ENCODE results near the gene DDX47.

The DDX47 gene

DNA sequence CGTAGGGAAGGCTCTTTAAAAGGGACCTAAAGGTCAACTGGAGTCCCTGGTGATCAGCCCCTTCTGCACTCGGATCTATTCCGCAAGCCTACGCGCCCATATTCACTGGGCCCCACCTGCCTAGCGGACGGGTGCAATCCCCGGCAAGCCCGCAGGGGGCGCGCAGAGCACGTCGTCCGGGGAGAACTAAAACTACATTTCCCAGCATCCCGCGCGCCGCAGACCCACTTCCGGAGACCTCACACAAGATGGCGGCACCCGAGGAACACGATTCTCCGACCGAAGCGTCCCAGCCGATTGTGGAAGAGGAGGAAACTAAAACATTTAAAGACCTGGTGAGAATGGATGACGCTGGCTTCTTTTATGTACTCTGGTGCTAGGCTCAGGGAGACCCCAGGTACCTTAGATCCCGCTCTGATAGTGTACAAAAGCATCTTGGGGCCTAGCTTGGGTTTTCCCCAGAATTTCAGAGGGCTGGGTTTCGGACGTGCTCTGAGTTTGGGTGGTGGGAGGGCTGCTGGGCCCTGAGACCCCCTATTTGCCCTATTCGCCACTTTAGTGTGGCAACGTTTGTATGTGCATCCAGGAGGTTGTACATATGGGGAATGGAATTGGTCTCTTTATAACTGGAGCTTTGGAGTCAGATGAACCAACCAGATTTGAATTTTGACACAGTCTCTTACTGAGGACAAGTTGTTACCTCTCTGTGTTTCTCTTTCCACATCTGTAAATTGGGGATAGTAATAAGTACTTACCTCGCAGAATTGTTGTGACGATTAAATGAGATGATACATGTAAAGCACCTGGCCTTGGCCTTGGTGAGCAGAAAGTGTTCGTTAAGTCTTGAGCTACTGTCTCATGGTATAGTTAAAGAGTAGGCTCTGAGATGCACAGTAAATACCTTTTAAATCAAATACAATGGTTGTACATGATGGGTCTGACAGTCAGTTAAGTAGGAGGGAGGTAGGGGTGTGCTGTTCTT lies at the start of gene DDX47:
TSS of gene DDX47 (plus strand) at position 227 of the 982 bp plus-strand sequence. CDS start at position 249, 22 bp downstream.
- peak; percentile 94 for DNase-seq (ENCODE audit: low spot score)

- no peak for DNase-seq (ENCODE audit: low spot score)
Observed at GRCh38 chr12:12764824-12765223, 48.3 kb upstream of the DDX47 start.

DNA sequence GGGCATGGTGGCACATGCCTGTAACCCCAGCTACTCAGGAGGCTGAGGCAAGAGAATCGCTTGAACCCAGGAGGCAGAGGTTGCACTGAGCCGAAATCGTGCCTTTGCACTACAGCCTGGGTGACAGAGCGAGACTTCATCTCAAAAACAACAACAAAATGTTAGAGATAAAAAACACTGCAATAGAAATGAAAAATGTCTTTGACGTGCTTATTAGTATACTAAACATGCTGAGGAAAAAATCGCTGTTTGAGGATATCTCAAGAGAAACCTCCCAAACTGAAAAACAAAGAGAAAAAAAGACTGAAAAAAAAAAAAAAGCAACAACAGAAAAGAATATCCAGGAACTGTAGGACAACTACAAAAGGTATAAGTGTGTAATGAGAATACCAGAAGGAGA lies 42.9 kb upstream of the DDX47 start:
- no peak for DNase-seq (ENCODE audit: low spot score)

- DNase-seq (ENCODE audit: low spot score) = no peak
Observed at GRCh38 chr12:12774791-12775190, 38.4 kb upstream of the DDX47 start.

DNA sequence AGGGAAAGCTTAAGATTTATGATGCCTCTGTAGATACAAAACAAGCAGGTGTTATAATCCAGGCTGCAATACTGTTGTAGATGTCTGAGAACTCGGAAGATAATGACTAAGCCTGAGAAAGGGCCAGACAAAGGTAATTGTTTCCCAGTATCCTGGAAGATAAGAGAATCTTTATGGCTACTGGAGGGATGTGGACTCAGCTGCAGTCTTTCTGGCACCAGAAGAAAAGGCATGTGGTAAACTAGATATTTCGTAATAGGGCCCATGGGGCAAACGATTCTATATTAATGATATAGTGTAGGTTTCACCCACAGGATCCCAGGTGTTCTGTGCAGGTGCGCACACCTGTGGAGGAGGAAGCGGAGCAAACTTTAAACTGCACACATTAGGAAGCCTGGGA lies 36.9 kb upstream of the DDX47 start:
- DNase-seq (ENCODE audit: low spot score) = no peak

DNA sequence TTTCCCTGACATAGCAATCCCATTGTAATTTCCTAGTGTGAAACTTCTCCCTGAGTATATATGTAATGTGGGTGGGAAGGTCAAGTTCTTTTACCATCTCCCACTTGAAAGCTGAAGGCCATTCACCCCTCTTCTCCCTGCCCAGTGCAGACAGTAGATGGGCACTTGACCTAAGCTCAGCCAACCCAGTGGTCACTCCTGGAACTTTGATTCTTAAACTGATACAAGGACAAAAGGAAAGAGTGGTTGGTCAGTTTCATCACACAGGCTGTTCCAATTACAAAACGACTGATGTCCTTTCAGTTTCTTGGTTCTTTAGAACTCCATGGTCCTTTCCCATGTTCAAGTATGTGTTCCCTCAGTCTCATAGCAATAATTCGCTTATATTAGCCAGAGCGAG lies 36.1 kb upstream of the DDX47 start:
- DNase-seq (ENCODE audit: low spot score) = no peak

DNA sequence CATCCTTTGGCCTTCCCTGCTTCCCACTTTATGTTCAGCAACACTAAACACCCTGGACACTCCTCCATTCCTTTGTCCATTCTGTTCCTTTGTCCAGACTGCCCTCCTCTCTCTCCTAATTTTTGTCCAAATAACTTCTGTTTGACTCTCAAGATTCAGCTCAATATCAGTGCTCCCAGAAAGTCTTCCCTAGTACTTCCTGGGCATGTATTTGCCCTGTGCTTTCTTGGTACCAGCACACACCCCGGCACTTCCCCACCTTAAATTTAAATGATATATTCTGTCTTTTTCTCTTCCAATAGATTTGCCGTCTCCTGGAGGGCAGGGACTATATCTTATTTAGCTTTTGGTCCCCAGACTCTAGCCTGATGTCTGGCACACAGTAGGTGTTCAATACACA lies 34.1 kb upstream of the DDX47 start:
- DNase-seq (ENCODE audit: low spot score) = no peak

DNA sequence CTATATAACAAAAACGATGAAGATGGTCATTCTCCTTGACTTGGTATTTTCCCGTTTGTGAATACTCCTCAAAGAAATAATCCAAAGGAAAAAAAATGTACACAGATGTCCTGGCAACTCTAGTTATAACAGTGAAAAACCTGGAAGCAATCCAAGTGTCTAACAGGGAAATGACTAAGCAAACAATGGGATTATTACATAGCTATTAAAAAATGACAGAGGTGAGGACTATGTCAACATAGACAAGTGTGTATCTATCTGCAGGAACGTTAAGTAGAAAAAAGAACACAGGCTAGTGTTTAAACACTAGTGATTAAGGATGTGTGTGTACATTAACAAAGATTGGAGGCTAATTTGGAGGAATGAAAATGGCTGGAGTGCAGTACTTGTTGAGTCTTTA lies 33.6 kb upstream of the DDX47 start:
- peak; percentile 33 for DNase-seq (ENCODE audit: low spot score)

GRCh38 chr12:12784116-12784515 lies 29.0 kb upstream of the DDX47 start:
- no peak for DNase-seq (ENCODE audit: low spot score)

DNA sequence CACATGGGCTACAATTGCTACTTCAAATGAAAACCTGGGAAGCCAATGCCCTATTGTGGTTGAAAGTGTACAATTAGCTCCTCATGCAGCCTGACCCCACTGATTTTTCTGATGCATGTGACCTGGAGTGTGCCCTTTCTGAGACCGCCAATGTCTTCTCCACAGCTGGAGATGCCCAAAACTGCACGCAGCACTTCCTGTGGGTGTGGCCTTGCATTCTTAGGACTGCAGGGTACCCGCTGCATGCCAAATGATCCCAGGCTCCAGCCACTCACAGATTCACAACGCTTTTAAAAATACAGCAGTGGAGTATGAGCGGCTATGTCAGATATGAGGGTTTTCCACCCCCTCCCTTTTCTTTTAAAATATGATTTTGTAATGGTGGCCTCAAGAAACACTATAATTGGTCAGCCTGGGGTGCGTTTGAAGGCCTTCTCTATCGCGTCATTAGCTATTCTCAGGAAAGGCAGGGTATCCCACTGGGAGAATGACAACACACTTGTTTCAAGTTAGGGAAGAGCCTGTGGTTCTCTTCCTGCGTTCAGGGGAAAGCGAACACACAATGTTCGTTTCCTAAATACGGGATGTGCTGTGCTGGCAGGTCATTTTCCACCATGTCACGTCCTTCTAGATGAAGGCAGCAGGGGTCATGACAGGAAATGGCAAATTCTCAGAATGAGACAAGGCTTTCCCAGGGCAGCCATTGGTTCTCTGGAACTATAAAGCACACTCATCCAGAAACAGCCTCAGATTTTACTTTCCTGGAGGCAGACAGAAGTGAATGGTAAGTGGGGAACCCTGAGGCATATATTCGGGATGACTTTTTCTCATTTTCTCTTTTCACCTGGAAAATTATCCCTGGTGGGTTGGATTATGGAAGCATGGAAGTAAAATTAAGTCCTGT lies 28.0 kb upstream of the DDX47 start, which contains the start of gene APOLD1:
TSS of gene APOLD1 (plus strand) at position 749 of the 904 bp plus-strand sequence. CDS start at position 782, 33 bp downstream.
- peak; percentile 22 for DNase-seq (ENCODE audit: low spot score)

DNA sequence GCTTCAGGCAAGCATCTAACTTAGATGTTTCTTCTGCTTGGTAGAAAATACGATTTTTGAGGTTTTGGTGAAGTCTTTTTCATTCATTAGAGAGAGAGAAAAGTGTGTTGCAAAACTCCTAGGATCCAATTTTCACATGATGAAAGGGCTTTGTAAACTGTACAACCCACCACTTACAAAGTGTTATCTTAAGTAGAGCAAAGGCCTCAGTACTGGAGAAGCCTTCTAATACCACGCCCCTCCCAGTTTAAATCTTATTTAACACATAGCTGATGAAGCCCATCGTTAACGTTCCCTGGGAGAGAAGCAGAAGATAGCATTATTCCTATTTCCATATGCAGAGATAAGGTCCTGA lies 26.8 kb upstream of the DDX47 start:
- DNase-seq (ENCODE audit: low spot score) = no peak

GRCh38 chr12:12786706-12787601 lies 26.2 kb upstream of the DDX47 start:
- peak; percentile 99 for DNase-seq (ENCODE audit: low spot score)

GRCh38 chr12:12788131-12788530 lies 25.0 kb upstream of the DDX47 start:
- no peak for DNase-seq (ENCODE audit: low spot score)

DNA sequence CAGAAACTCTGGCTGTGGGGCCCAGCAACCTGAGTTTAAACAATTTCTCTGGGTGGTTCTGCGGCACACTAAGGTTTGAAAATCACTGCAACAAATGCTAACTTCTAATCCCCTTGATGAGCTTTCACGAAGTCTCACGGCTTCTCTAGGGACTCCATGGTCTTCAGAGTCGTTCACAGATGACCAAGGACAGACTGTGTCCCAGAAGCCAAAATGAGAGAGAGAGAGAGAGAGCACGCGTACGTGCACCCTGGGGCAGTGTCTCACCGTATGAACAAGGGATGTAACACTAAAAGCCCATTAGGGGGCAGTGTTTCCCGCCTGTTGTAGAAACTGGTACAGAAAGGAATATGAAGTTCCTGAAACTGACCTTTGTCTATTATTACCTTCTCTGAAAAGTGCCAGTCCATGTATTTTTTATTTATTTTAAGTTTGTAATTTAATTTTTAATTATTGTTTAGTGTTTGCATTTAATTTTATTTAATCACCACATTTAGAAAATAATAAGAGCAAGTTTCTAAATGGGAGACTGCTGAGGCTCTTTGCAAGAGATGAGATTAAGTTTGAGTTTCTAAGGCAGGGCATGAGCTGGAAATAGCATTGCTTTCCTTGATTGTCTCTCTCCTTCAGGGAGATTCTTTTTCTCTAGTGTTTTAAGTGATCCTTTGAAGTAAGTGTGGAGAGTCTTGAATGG lies 24.3 kb upstream of the DDX47 start:
- peak; percentile 63 for DNase-seq (ENCODE audit: low spot score)

DNA sequence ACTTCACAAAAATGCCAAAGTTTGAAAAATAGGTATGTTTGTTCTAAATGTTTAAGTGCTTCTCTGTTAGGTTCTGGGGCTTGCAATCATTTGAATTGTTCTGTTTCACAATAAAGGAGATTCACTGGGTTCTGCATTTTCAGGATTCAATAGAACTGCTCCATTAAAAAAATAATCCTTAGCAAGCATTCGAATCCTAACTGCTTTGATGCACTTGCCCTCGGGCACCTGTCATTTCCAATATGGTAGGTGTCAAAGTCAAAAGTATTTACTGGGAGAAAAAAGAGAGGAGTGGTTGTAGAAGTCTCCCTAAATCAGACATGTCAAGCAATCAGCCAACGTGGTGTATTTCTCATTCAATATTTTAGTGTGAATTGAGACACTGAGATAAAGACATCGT lies 22.2 kb upstream of the DDX47 start:
- no peak for DNase-seq (ENCODE audit: low spot score)

- DNase-seq (ENCODE audit: low spot score) = peak; percentile 20
Observed at GRCh38 chr12:12791756-12792369, 21.3 kb upstream of the DDX47 start.

GRCh38 chr12:12792421-12792820 lies 20.7 kb upstream of the DDX47 start:
- DNase-seq (ENCODE audit: low spot score) = no peak

DNA sequence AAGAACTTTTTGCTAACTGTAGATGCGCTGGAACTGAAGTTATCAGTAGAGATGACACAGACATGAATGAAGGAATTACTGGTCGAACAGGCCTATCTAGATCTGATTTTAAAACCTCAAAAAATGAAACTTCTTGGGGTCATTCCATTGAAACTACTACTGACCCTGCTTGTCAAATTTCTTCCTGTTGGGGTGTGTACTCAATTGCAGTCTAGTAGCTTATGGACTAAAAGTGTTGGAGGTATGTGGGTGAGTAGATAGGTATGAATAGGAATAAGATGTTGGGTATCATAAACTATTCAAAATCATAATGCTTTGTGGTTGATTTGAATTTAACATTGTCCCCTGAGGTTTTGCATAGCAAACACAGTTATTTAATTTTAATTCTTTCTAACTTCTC lies 18.5 kb upstream of the DDX47 start:
- DNase-seq (ENCODE audit: low spot score) = no peak

DNA sequence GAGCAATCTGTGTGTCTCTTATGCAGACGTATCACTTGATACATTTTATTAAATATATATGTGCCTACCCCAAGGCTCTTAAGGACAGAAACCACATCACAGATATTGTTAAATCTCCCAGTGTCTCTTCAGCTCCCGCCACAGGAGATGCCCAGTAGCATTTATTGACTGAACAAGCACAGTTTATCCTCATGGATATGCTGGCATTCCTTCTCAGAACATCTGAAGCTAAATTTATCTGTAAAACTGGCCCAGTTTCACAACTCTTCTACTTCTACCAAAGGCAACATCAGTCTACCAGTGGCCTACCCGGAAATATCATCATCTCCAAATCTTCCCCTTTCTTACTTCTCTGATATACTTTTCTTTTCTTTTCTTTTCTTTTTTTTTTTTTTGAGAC lies 17.0 kb upstream of the DDX47 start:
- DNase-seq (ENCODE audit: low spot score) = no peak

GRCh38 chr12:12796928-12797793 lies 16.0 kb upstream of the DDX47 start:
- no peak for DNase-seq (ENCODE audit: low spot score)

Data from AG20443 (cell line).